Astrocyte of the spinal cord (primary cell): ENCODE data around the gene DISC1.

Source experiments
- DNase-seq: peaks from one replicate; pipeline ENCODE4 v3.0.0; 2011; ENCODE audit warnings: low read depth, low spot score
- H3K4me3 ChIP-seq: 2 replicates; pipeline ENCODE4 v1.5.1; 2011; ENCODE audit warnings: low read depth, mild to moderate bottlenecking, low read length, moderate library complexity
- in situ Hi-C: cut with HindIII; loops from 2 replicates; pipeline ENCODE4 v1.10.0; 2017; ENCODE audit warnings: low sequenced_read_pairs
- TF ChIP-seq, protein P1 (sequence below): IDR thresholded peaks from 2 replicates; pipeline ENCODE4 v1.5.1; 2012; ENCODE audit warnings: low read depth, mild to moderate bottlenecking, low read length, inconsistent platforms

DISC1 gene

DNA sequence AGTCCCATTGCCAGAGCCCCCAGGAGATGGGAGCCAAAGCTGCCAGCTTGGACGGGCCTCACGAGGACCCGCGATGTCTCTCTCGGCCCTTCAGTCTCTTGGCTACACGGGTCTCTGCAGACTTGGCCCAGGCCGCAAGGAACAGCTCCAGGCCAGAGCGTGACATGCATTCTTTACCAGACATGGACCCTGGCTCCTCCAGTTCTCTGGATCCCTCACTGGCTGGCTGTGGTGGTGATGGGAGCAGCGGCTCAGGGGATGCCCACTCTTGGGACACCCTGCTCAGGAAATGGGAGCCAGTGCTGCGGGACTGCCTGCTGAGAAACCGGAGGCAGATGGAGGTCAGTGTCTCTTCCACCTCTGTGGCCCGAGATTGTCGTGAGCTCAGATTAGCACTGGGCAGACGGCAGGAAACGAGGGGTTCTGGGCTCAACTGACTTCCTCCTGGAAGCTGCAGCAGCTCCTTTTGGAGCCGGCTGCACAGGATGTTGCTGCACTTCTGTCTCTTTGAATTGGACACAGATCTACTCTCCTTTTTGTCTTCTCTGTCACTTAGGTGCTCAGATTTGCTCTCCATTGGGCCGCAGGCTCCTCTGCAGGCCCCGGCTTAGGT, 68.0 kb downstream of the DISC1 start:
- H3K4me3 ChIP-seq: no peak overlapping the region
- in situ Hi-C loops: no loop called here
- no peak for DNase-seq
- TF ChIP-seq, protein P1, sequence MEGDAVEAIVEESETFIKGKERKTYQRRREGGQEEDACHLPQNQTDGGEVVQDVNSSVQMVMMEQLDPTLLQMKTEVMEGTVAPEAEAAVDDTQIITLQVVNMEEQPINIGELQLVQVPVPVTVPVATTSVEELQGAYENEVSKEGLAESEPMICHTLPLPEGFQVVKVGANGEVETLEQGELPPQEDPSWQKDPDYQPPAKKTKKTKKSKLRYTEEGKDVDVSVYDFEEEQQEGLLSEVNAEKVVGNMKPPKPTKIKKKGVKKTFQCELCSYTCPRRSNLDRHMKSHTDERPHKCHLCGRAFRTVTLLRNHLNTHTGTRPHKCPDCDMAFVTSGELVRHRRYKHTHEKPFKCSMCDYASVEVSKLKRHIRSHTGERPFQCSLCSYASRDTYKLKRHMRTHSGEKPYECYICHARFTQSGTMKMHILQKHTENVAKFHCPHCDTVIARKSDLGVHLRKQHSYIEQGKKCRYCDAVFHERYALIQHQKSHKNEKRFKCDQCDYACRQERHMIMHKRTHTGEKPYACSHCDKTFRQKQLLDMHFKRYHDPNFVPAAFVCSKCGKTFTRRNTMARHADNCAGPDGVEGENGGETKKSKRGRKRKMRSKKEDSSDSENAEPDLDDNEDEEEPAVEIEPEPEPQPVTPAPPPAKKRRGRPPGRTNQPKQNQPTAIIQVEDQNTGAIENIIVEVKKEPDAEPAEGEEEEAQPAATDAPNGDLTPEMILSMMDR: no peak

DNA sequence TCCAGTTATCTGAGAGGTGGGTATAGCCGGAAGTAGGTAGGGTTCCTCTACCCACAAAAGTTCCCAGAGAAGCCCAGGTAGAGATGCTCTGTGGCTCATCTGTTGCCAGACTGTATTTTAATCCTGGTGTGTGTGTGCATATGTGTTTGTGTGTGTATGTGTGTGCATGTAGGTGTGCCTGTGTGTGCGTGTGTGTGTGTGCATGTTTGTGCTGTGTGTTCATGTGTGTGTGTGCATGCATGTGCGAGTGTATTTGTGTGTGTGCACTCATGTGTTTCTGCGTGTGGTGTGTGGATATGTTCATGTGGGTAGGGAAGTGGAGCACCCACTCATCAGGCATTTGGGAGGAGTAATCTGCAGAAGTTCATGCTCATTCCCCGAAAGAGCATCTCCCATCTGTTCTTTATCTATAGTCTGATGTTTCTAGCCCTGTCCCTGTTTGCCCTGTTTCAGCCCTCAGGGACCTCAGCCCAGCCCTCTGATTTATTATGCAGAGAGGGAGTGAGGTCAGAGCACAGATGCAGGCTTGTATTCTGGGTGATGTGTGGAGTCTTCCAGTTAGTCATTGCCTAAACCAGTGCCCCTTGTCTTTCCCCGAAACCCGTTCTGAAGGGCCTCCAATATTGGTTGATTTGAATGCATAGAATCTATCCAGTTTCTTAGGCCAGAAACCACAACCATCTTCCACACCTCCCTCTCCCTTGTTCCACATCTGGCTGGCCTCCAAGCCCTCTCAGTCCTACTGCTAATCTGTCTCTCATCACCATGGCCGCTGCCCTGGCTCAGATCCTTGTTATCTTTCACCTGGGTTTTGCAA, 69.1 kb downstream of the DISC1 start:
- TF ChIP-seq, protein P1: no peak
- in situ Hi-C loops: no loop called here
- H3K4me3 ChIP-seq: no peak overlapping the region
- peak; percentile 19 for DNase-seq

GRCh38 chr1:231699784-231700183, 73.2 kb downstream of the DISC1 start:
- DNase-seq: peak; percentile 51
- TF ChIP-seq, protein P1: no peak
- in situ Hi-C loops: no loop called here
- H3K4me3 ChIP-seq: no peak overlapping the region

- DNase-seq: peak; percentile 46
- TF ChIP-seq, protein P1: no peak
- in situ Hi-C loops: no loop called here
- H3K4me3 ChIP-seq: no peak overlapping the region
Measured at GRCh38 chr1:231701306-231701705, 74.7 kb downstream of the DISC1 start.

DNA sequence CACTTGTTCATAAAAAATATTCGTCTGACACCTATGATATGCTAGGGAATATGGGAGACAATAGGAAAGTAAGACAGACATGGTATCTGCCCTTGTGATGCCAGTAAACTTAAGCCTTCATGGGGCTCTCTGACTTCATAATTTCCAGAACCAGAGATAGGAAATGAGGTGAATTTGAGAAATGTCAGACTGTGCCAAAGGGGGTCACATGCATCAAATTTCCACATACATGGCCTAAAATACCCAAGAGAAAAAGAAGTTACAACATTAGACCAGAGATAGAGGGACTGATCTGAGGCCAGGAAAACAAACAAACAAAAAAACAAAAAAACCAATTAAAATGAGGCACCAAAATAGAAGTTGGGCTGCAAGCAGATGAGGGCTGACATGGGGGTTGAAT, 75.7 kb downstream of the DISC1 start:
- TF ChIP-seq, protein P1: no peak
- H3K4me3 ChIP-seq: no peak overlapping the region
- DNase-seq: no peak
- in situ Hi-C loops: no loop called here

DNA sequence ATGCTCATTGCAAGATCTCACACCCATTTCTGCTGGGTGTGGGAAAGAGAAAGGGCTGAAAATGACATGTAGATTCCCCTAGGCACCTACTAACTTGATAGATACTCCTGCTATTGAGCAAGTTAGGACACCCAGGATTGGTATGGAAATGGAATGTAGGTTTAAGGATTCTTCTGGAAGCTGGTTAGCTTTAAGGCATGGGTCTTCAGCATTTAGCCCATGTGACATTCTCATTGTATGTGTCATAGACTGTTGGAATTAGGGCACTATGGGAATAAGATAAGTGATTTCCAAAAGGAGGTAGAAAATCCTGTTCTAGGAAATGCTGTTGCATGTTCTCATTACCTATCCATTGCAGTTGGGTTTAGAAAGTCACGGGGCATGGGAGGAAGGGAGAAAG, 76.2 kb downstream of the DISC1 start:
- TF ChIP-seq, protein P1: no peak
- peak; percentile 17 for DNase-seq
- no peak overlapping the region for H3K4me3 ChIP-seq
- in situ Hi-C loops: no loop called here
